ENCODE results near the gene MARVELD1. TPM values are rescaled to one million over a fixed set of nuclear protein-coding genes. Genes with fewer than 3 reads are reported as not detected.

MARVELD1 gene
- total and polyA plus RNA-seq, 2 of the 4 experiments (the other 2 are of a cell fraction) = 12.0 to 68.1 TPM

DNA sequence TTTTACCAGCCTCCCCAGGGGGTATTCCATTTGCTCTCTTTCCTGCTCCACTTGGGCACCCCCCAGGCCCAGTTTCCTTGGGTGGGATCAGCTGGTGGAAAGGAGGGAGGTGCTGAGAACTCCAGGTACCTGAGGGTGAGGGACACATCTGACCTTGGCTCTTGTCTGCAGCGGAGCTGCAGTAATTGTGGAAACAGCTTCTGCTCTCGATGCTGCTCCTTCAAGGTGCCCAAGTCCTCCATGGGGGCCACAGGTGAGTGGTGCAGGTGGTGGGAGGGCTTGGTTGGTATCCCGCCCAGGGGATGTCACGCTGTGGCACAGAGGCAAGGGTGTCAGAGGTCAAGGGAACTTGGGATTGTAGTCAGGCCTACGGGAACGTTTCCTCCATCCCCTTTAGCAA, 43.9 kb downstream of the MARVELD1 start:
- H2BK120ac ChIP-seq (ENCODE audit: low read depth, low read length) = no peak overlapping the region
- BruUV-seq (replicated peaks) = no TSS peak
- peaks cover 64% of the 10 kb centered on the region for H3K36me3 ChIP-seq (ENCODE audit: control insufficient read depth, insufficient read depth, low read length)
- H3K18ac ChIP-seq (ENCODE audit: low read depth, low read length) = no peak overlapping the region
- H2BK5ac ChIP-seq (ENCODE audit: low read depth, low read length, poor library complexity, severe bottlenecking) = no peak overlapping the region
- intact Hi-C loops (cut with micrococcal nuclease) = no loop called here
- no peak overlapping the region for H3K14ac ChIP-seq (replicated peaks; ENCODE audit: low read depth, low read length)
- ATAC-seq (ENCODE audit: low read depth) (no peak), DNase-seq (no peak)
- H2AFZ ChIP-seq (replicated peaks; ENCODE audit: low read length, poor library complexity) = no peak overlapping the region
- H4K20me1 ChIP-seq (ENCODE audit: insufficient read depth, low read length) = no peaks in the 10 kb centered on the region; the same call in 1 of the 2 replicates
- TF ChIP-seq RCOR1 (IDR thresholded peaks at IDR 0.05; ENCODE audit: insufficient replicate concordance, low read length) (no peak), RAD21 (IDR thresholded peaks at IDR 0.05; ENCODE audit: low read length) (no peak), MAZ (IDR thresholded peaks at IDR 0.05; ENCODE audit: borderline replicate concordance, low read depth, low read length) (no peak), RFX5 (IDR thresholded peaks at IDR 0.05; ENCODE audit: low read depth, low read length) (no peak), CHD1 (IDR thresholded peaks at IDR 0.05; ENCODE audit: low read depth, low read length) (no peak), POLR2A (IDR thresholded peaks at IDR 0.05; ENCODE audit: low read depth, low read length) (no peak), SMC3 (IDR thresholded peaks at IDR 0.05; ENCODE audit: low read depth, low read length) (no peak), BHLHE40 (IDR thresholded peaks at IDR 0.05; ENCODE audit: low read depth, low read length) (no peak), MXI1 (IDR thresholded peaks at IDR 0.05; ENCODE audit: borderline replicate concordance, low read depth, low read length) (no peak), NFE2L2 (IDR thresholded peaks at IDR 0.05; ENCODE audit: low read depth, low read length) (no peak), FOS (IDR thresholded peaks at IDR 0.05; ENCODE audit: low read depth, low read length) (no peak)
- TF ChIP-seq, protein P1, sequence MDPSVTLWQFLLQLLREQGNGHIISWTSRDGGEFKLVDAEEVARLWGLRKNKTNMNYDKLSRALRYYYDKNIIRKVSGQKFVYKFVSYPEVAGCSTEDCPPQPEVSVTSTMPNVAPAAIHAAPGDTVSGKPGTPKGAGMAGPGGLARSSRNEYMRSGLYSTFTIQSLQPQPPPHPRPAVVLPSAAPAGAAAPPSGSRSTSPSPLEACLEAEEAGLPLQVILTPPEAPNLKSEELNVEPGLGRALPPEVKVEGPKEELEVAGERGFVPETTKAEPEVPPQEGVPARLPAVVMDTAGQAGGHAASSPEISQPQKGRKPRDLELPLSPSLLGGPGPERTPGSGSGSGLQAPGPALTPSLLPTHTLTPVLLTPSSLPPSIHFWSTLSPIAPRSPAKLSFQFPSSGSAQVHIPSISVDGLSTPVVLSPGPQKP (IDR thresholded peaks at IDR 0.05; ENCODE audit: borderline replicate concordance, low read depth, low read length) = no peak
- TF ChIP-seq, protein P2, sequence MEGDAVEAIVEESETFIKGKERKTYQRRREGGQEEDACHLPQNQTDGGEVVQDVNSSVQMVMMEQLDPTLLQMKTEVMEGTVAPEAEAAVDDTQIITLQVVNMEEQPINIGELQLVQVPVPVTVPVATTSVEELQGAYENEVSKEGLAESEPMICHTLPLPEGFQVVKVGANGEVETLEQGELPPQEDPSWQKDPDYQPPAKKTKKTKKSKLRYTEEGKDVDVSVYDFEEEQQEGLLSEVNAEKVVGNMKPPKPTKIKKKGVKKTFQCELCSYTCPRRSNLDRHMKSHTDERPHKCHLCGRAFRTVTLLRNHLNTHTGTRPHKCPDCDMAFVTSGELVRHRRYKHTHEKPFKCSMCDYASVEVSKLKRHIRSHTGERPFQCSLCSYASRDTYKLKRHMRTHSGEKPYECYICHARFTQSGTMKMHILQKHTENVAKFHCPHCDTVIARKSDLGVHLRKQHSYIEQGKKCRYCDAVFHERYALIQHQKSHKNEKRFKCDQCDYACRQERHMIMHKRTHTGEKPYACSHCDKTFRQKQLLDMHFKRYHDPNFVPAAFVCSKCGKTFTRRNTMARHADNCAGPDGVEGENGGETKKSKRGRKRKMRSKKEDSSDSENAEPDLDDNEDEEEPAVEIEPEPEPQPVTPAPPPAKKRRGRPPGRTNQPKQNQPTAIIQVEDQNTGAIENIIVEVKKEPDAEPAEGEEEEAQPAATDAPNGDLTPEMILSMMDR (conservative IDR thresholded peaks at IDR 0.05; ENCODE audit: low read depth, low read length) = no peak
- ChIA-PET POLR2A (ENCODE audit: unreplicated experiment) (no interaction called here), CTCF (interaction anchor here (0.6 kb wide), 1 partner anchor 14 kb away, joined by 5 read pairs; no protein-coding TSS in a partner anchor)
- no peak overlapping the region for H2BK15ac ChIP-seq (ENCODE audit: low read depth, low read length)
- no peak overlapping the region for H2BK20ac ChIP-seq (ENCODE audit: low read depth, low read length)
- no CpG with 5 or more reads among the region's 6 CpGs for WGBS, 2 experiments (ENCODE audit: extremely low coverage in 2 of 2, insufficient read length in 1 of 2)
- no peak overlapping the region for H2AK9ac ChIP-seq (replicated peaks; ENCODE audit: low read depth, low read length, poor library complexity)
- in situ Hi-C loops (cut with MboI; ENCODE audit: low sequenced_read_pairs) = no loop called here
- dilution Hi-C loops (cut with HindIII; ENCODE audit: low sequenced_read_pairs, unreplicated experiment) = no loop called here
- no peaks in the 10 kb centered on the region for H3K27me3 ChIP-seq (ENCODE audit: control insufficient read depth, insufficient read depth, low read length)
- H3K23ac ChIP-seq (ENCODE audit: low read depth, low read length) = no peak overlapping the region
- no peak overlapping the region for H3K4ac ChIP-seq (ENCODE audit: low read depth, low read length)
- peaks cover 5% of the 10 kb centered on the region in 2 experiments; a peak in 1 of 4 replicates for H3K79me1 ChIP-seq (ENCODE audit: low read depth in 1 of 2, low read length in 2 of 2)
- H3K4me1 ChIP-seq (ENCODE audit: control insufficient read depth, insufficient read depth, low read length) = no peaks in the 10 kb centered on the region
- H3K56ac ChIP-seq (ENCODE audit: extremely low read depth, insufficient read depth, low read length) = no peak overlapping the region
- H3K27ac ChIP-seq (ENCODE audit: insufficient read depth, low read length) = no peak overlapping the region
- no peak overlapping the region for H3K9ac ChIP-seq (ENCODE audit: low read depth, low read length)
- no peak overlapping the region for H4K8ac ChIP-seq (ENCODE audit: low read depth in 2 of 2, low read length in 2 of 2)
- H3K9me1 ChIP-seq (ENCODE audit: insufficient read depth, low read length) = no peaks in the 10 kb centered on the region; the same call in 1 of the 2 replicates
- no peaks in the 10 kb centered on the region for H3K9me3 ChIP-seq (ENCODE audit: control insufficient read depth, insufficient read depth, low read length)
- H4K5ac ChIP-seq (ENCODE audit: low read depth, low read length) = no peak overlapping the region
- H3K4me3 ChIP-seq (ENCODE audit: insufficient read depth, low read depth, low read length) = no peak overlapping the region
- no peak overlapping the region for H4K91ac ChIP-seq (ENCODE audit: insufficient read depth, low read depth, low read length)
- no peak overlapping the region for H3K4me2 ChIP-seq (ENCODE audit: low read depth, low read length)
- H2AK5ac ChIP-seq (ENCODE audit: low read depth, low read length) = no peak overlapping the region

Measured in IMR-90 (cell line).